HG03066 (cell line): ENCODE measurements around the gene GRSF1.
"Not testable (repeated sequence)": the region's sequence is repeated elsewhere in the genome, so short reads cannot be mapped to it uniquely, and the experiment has no call there.

Source experiments
- ATAC-seq: cut with Tn5 transposase; IDR thresholded peaks from one replicate; pipeline ENCODE4 v1.9.1; 2021; ENCODE audit warnings: low read depth; ENCODE audit not compliant: unreplicated experiment

GRSF1 gene

GRCh38 chr4:70839589-70840093 lies at the start of gene GRSF1:
Gene GRSF1, minus strand, starts transcription at chr4:70839890. Its CDS starts 63 bp downstream, at chr4:70839827.
- peak; percentile 47 for ATAC-seq

- no peak for ATAC-seq
Observed at GRCh38 chr4:70885174-70885573, 45.5 kb upstream of the GRSF1 start.

- no peak for ATAC-seq
Observed at GRCh38 chr4:70880739-70881138, 41.0 kb upstream of the GRSF1 start.

GRCh38 chr4:70877556-70877955 lies 37.9 kb upstream of the GRSF1 start:
- ATAC-seq = no peak

GRCh38 chr4:70874268-70875156 lies 34.8 kb upstream of the GRSF1 start:
- ATAC-seq = peak; percentile 64

- ATAC-seq = no peak
Observed at GRCh38 chr4:70873216-70873615, 33.5 kb upstream of the GRSF1 start.

GRCh38 chr4:70868778-70869177 lies 29.1 kb upstream of the GRSF1 start:
- ATAC-seq = no peak

GRCh38 chr4:70863099-70863790 lies 23.6 kb upstream of the GRSF1 start:
- ATAC-seq = peak; percentile 47

- ATAC-seq = no peak
Observed at GRCh38 chr4:70859066-70859465, 19.4 kb upstream of the GRSF1 start.

- no peak for ATAC-seq
Observed at GRCh38 chr4:70858454-70858853, 18.8 kb upstream of the GRSF1 start.

- ATAC-seq = no peak
Observed at GRCh38 chr4:70855464-70855863, 15.8 kb upstream of the GRSF1 start.

- ATAC-seq = no peak
Observed at GRCh38 chr4:70849291-70849690, 9.6 kb upstream of the GRSF1 start.

GRCh38 chr4:70844180-70844579 lies 4.5 kb upstream of the GRSF1 start:
- no peak for ATAC-seq

GRCh38 chr4:70842761-70843435 lies 3.2 kb upstream of the GRSF1 start:
- ATAC-seq = peak; percentile 17

GRCh38 chr4:70841951-70842350 lies 2.3 kb upstream of the GRSF1 start:
- no peak for ATAC-seq

GRCh38 chr4:70841211-70841610 lies 1.5 kb upstream of the GRSF1 start:
- no peak for ATAC-seq

GRCh38 chr4:70840631-70841030 lies 941 bp upstream of the GRSF1 start:
- not testable (repeated sequence) for ATAC-seq

GRCh38 chr4:70840137-70840536 lies 447 bp upstream of the GRSF1 start:
- ATAC-seq = not testable (repeated sequence)

GRCh38 chr4:70838666-70839588 lies 763 bp downstream of the GRSF1 start:
- ATAC-seq = peak; percentile 43

GRCh38 chr4:70838204-70838603 lies 1.5 kb downstream of the GRSF1 start:
- ATAC-seq = no peak
